Mesothelial cell of epicardium (in vitro differentiated cells): ENCODE measurements around the gene COPS2. TPM values are rescaled to one million over a fixed set of nuclear protein-coding genes. Genes with fewer than 3 reads are reported as not detected.
A peak's percentile ranks its signal among the peaks of the same experiment; 100 is the strongest.

Experiments used
- DNase-seq, 2 experiments: peaks; one replicate each; pipeline ENCODE4 v3.0.0; 2021; ENCODE audit warnings: low spot score in 2 of 2; ENCODE audit not compliant: unreplicated experiment in 2 of 2
- H3K27ac Mint-ChIP-seq: 2 replicates; pipeline ENCODE4 v1.8.0; 2021; ENCODE audit warnings: mixed read lengths
- H3K27me3 Mint-ChIP-seq: 2 replicates; pipeline ENCODE4 v1.8.0; 2021; ENCODE audit warnings: low read depth, mixed read lengths
- H3K36me3 Mint-ChIP-seq: 2 replicates; pipeline ENCODE4 v1.8.0; 2021; ENCODE audit warnings: mixed read lengths
- H3K4me1 Mint-ChIP-seq: 2 replicates; pipeline ENCODE4 v1.8.0; 2021; ENCODE audit warnings: mixed read lengths
- H3K4me3 Mint-ChIP-seq: 2 replicates; pipeline ENCODE4 v1.8.0; 2021; ENCODE audit warnings: mild to moderate bottlenecking, moderate library complexity, mixed read lengths
- H3K9me3 Mint-ChIP-seq: 2 replicates; pipeline ENCODE4 v1.8.0; 2021; ENCODE audit warnings: mixed read lengths
- CTCF ChIP-seq: fragments of 200-600 bp; sonication (generic); IDR thresholded peaks from one replicate; pipeline ENCODE4 v1.5.0; 2021; ENCODE audit warnings: antibody characterized with exemption; ENCODE audit not compliant: unreplicated experiment
- total RNA-seq: library from RNA; stranded (reverse); gene quantifications from 3 replicates; pipeline ENCODE4 v1.2.1, GENCODE V29; 2021

The COPS2 gene
- total RNA-seq, 1 donor from 2014 or later: 79.9 TPM

DNA sequence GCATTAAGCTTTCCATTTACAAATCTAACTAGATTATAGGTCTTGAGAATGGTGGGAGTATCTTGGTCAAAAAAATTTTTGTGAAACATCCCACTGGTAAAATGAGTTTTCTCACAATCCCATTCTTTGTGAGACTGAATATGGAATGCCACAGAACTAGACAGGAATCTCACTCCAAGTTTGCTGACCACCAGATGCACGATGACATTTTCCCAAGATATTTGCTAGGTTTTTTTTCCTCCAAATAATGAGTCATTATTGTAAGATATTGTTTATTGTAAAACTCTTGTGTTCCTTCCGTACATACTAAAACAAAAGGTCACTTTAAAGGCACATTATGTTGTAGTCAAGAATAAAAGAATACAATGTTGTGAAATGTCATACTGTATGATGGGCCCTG lies 53.9 kb downstream of the COPS2 start:
- H3K4me1 Mint-ChIP-seq: no peaks in the 10 kb centered on the region
- no peak for DNase-seq
- no peak for TF ChIP-seq CTCF
- peaks cover 12% of the 10 kb centered on the region for H3K36me3 Mint-ChIP-seq
- no peaks in the 10 kb centered on the region for H3K27me3 Mint-ChIP-seq
- no peak overlapping the region for H3K4me3 Mint-ChIP-seq
- no peak overlapping the region for H3K27ac Mint-ChIP-seq
- H3K9me3 Mint-ChIP-seq: no peaks in the 10 kb centered on the region

GRCh38 chr15:49096090-49096750 lies 59.2 kb downstream of the COPS2 start:
- Mint-ChIP-seq H3K4me1 (peaks cover 7% of the 10 kb centered on the region), H3K36me3 (peaks cover 4% of the 10 kb centered on the region), H3K9me3 (no peaks in the 10 kb centered on the region), H3K27ac (no peak overlapping the region), H3K27me3 (no peaks in the 10 kb centered on the region), H3K4me3 (no peak overlapping the region)
- TF ChIP-seq CTCF: no peak
- DNase-seq: no peak

GRCh38 chr15:49094923-49095322 lies 60.5 kb downstream of the COPS2 start:
- Mint-ChIP-seq H3K4me1 (peaks cover 7% of the 10 kb centered on the region), H3K9me3 (no peaks in the 10 kb centered on the region), H3K27ac (peak overlapping the region; percentile 63), H3K27me3 (no peaks in the 10 kb centered on the region), H3K36me3 (no peaks in the 10 kb centered on the region), H3K4me3 (no peak overlapping the region)
- no peak for TF ChIP-seq CTCF
- DNase-seq: no peak

DNA sequence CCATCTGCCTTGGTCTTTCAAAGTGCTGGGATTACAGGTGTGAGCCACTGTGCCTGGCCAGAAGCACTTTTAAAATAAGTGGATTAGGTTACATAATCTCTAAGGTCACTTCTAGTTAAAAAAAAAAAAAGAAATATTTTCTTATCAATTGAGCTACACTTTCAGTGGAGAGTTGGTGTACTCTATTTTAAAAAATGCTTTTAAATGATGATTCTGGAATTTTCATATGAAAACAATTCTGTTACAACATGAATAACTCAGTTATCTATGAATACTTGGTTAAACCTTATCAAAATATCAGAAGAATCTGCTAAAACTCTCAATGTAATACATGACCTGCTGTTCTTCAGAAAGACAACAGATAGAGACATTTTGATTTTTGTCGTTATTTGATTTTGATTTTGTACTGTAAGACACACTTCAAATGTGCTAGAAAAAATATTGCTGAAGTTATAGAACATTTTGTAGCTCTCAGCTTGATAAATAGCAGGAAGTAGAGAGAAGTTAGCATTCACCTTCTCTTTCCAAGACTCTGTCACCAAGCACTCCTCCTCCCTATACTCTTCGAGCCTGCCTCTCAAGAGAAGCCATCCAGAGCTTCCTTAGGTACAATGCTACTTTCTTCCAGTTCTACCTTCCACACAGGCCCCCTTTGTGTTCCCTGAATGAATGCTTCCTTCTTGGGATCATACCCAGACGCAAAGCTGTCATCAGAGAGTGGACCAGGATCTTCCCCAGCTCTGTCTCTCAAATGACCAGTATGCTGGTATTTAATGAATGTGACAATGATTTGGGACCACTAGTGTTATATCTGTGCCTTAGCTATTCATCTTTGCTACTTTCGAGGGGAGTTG lies 61.9 kb downstream of the COPS2 start:
- Mint-ChIP-seq H3K27ac (peak overlapping the region; percentile 14), H3K4me3 (no peak overlapping the region), H3K4me1 (peaks cover 7% of the 10 kb centered on the region), H3K9me3 (no peaks in the 10 kb centered on the region), H3K27me3 (no peaks in the 10 kb centered on the region), H3K36me3 (no peaks in the 10 kb centered on the region)
- DNase-seq: no peak
- no peak for TF ChIP-seq CTCF

DNA sequence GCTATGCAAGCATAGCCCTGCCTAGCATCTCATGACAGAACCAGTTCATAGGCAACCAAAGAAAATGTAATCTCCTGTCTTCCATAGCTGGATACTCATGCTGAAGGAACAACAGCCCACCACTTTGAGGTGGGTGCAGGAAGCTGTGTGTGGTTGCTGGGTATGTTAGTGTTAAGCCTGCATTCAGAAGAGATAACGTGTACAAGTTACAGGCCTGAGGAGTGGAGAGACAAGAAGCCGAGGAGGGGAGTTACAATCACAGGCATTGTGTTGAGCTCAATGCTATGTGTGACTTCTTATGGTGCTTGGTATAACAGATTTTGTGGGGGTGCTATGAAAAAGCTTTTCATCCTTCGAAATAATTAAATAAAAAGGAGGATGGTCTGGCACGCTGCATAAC lies 66.4 kb downstream of the COPS2 start:
- no peak overlapping the region for H3K4me3 Mint-ChIP-seq
- no peaks in the 10 kb centered on the region for H3K27me3 Mint-ChIP-seq
- no peak overlapping the region for H3K27ac Mint-ChIP-seq
- H3K9me3 Mint-ChIP-seq: no peaks in the 10 kb centered on the region
- DNase-seq: no peak
- H3K4me1 Mint-ChIP-seq: peaks cover 2% of the 10 kb centered on the region
- H3K36me3 Mint-ChIP-seq: no peaks in the 10 kb centered on the region
- no peak for TF ChIP-seq CTCF
